Lung microvascular endothelial cell (primary cell): ENCODE results near the gene SH2D3C. TPM values are rescaled to one million over a fixed set of nuclear protein-coding genes. Genes with fewer than 3 reads are reported as not detected.

Experiments
- DNase-seq, 2 donors: peaks; one replicate each; pipeline versions ENCODE4 v3.0.0 to v3.0.0-alpha.2; 2010; ENCODE audit warnings: low read depth in 2 of 2
- total RNA-seq: library from RNA; depleted of rRNA; stranded (reverse); fragments of >200 nt; gene quantifications from 2 replicates; pipeline ENCODE4 v1.2.1, GENCODE V29; 2014

SH2D3C gene
- total RNA-seq, 1 donor from 2014 or later = 72.6 TPM

- no peak for DNase-seq
These were observed 77.7 kb downstream of the SH2D3C start for GRCh38 chr9:127700594-127701255.

DNA sequence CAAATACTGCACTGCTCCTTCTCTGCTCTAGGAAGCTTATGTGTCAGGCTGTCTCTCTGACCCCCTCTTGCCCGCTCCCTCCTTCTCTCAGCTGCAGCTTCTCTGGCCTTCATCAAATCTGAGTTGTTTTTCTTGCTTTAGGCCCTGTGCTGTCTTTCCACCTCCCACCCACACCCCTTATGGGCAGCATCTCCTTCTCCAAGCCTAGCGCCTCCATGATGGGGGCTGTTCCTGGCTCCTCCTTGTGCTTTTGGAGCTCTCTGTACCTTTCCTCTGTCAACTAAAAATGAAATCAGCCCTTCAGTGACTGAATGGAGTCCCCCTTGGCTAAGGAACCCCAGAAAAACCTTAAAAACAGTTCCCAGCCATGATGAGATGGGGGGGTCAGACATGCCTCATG lies 78.3 kb downstream of the SH2D3C start:
- DNase-seq = no peak

GRCh38 chr9:127698985-127699670 lies 79.3 kb downstream of the SH2D3C start:
- peak; percentile 97 to 98 for DNase-seq

DNA sequence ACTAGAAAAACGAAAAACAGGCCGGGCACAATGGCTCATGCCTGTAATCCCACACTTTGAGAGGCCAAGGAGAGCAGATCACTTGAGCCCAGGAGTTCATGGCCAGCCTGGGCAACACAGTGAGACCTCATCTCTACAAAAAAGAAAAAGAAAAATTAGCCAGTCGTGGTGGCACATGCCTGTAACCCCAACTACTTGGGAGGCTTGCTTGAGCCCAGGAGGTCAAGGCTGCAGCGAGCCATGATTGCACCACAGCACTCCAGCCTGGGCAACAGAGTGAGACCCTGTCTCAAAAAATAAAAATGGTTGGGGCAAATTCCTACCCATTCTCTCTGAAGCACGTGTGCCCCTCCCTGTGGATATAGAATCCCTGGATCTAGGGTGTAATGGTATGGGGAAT lies 80.1 kb downstream of the SH2D3C start:
- no peak for DNase-seq

GRCh38 chr9:127697575-127697974 lies 80.9 kb downstream of the SH2D3C start:
- DNase-seq = no peak

DNA sequence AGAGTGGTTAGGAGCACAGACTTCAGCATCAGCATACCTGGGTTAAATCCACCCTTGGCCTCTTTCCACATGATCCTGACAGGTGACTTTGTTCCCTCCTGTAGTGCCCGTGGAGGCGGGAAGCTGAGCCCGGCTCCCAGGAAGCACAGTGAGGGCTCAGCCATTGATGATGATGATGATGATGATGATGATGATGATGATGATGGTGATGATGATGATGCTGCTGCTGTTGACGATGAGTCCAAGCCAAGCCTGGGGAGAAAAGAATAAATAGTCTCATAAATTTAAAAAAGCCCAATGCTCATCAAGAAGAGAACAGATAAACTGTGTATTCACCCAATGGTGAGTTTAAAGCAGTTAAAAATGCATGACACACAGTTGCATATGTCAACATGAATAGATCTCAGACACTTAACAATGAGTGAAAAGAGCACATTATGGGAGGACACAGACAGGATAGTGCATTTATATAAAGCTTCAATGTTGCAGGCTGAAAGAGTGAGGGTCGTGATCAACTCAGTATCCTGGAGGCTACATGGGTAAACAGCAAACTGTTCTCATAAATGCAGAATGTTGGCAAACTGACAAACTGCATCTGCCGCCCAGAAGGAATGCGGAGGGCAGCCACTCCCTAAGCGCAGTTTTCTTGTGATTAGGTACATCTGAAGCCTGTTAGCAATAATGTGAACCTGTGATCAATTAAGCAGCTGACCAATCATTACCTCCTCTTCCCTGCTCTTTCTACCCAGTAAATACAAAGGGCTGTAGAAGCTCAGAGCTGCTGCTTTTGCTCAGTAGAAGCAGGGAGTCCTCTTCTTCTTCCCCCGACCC lies 83.4 kb downstream of the SH2D3C start:
- DNase-seq = no peak

DNA sequence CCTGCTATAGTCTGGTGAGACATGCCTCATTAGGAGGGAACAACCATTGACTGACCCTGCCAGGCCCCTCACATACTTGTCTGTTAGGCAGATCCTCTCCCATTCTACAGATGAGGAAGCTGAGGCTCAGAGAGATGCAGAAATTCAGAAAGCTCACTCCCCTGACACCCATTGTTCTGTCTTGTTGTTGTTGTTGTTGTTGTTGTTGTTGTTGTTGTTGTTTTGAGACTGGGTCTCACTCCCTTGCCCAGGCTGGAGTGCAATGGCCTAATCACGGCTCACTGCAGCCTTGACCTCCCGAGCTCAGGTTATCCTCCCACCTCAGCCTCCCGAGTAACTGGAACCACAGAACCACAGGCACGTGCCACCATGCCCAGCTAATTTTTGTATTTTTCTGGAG lies 84.8 kb downstream of the SH2D3C start:
- DNase-seq = no peak

DNA sequence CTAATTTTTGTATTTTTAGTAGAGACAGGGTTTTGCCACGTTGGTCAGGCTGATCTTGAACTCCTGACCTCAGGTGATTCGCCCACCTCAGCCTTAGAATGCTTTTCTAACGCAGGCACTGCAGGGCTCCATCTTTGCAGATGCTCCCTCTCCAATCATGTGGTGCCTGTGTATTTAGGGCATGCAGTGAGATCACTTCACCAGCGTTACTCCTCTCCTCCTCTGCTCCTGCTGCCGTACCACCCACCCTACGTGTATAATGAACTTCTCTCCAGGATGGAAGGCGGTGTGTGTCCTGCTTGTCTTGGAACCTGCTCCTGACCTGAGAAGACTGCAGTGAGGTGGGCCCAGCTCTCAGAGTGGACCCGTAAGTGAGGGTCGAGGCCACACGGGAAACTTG lies 85.3 kb downstream of the SH2D3C start:
- no peak for DNase-seq

- no peak for DNase-seq
These were observed 86.4 kb downstream of the SH2D3C start for GRCh38 chr9:127692071-127692470.

DNA sequence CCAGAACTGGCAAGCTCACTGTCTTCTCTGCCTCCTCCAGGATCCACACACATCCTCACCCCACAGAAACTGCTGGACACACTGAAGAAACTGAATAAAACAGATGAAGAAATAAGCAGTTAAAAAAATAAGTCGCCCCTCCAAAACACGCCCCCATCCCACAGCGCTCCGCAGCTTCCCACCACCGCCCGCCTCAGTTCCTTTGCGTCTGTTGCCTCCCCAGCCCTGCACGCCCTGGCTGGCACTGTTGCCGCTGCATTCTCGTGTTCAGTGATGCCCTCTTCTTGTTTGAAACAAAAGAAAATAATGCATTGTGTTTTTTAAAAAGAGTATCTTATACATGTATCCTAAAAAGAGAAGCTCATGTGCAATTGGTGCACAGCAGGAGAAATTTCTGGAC lies 87.7 kb downstream of the SH2D3C start:
- DNase-seq = no peak

GRCh38 chr9:127689329-127690000 lies 89.0 kb downstream of the SH2D3C start:
- DNase-seq = no peak

Other genes starting within 250 kb of the SH2D3C start
- 8.5 and 10.3 TPM in 2 replicates for gene STXBP1, start 166.4 kb downstream of the SH2D3C start, total RNA-seq
- gene CFAP157, start 71.7 kb downstream of the SH2D3C start, total RNA-seq = not detected in 2 replicates
- gene PTRH1, start 63.0 kb downstream of the SH2D3C start, total RNA-seq = 24.4 and 25.0 TPM in 2 replicates
- not detected in 2 replicates for gene TTC16, start 62.6 kb downstream of the SH2D3C start, total RNA-seq
- gene TOR2A, start 43.4 kb downstream of the SH2D3C start, total RNA-seq = 4.8 TPM in 2 replicates
- gene CDK9, start 7.4 kb upstream of the SH2D3C start, total RNA-seq = 57.1 and 70.0 TPM in 2 replicates
- gene FPGS, start 24.2 kb upstream of the SH2D3C start, total RNA-seq = 39.7 and 51.0 TPM in 2 replicates
- gene ENG, start 76.0 kb upstream of the SH2D3C start, total RNA-seq = 34.0 and 51.6 TPM in 2 replicates
- gene AK1, start 99.0 kb upstream of the SH2D3C start, total RNA-seq = 22.0 and 24.8 TPM in 2 replicates
- 23.5 and 30.0 TPM in 2 replicates for gene ST6GALNAC6, start 120.9 kb upstream of the SH2D3C start, total RNA-seq
- gene ST6GALNAC4, start 138.4 kb upstream of the SH2D3C start, total RNA-seq = 25.5 and 26.6 TPM in 2 replicates
- 0.44 and 0.60 TPM in 2 replicates for gene PIP5KL1, start 152.1 kb upstream of the SH2D3C start, total RNA-seq
- gene DPM2, start 159.2 kb upstream of the SH2D3C start, total RNA-seq = 8.9 and 12.3 TPM in 2 replicates
- gene EEIG1, start 202.3 kb upstream of the SH2D3C start, total RNA-seq = 10.2 and 24.2 TPM in 2 replicates